Keratinocyte (primary cell): Measurements from ENCODE around the gene ELAVL1. TPM values are rescaled to one million over a fixed set of nuclear protein-coding genes. Genes with fewer than 3 reads are reported as not detected.

ENCODE experiments used
- DNase-seq: peaks from one replicate; pipeline ENCODE4 v3.0.0-alpha.2; 2011; ENCODE audit warnings: low read depth, missing footprints, low spot score
- FAIRE-seq: peaks from 2 replicates; lab custom pipeline; 2011; peaks lifted over from hg19 to GRCh38; lab: Jason Lieb, UNC
- H2AFZ ChIP-seq: 2 replicates; pipeline ENCODE4 v1.6.0; 2012; ENCODE audit warnings: low read length, control low read depth, inconsistent platforms; ENCODE audit not compliant: control insufficient read depth
- H3K27ac ChIP-seq: 2 replicates; pipeline ENCODE4 v1.5.1; 2011; ENCODE audit warnings: low read length; ENCODE audit not compliant: control insufficient read depth, insufficient read depth
- H3K27me3 ChIP-seq: 3 replicates; pipeline ENCODE4 v1.6.0; 2011; ENCODE audit warnings: low read length; ENCODE audit not compliant: control insufficient read depth, insufficient read depth; ENCODE audit errors: extremely low read depth
- H3K36me3 ChIP-seq, 2 experiments: 2 replicates in 1 of 2; 3 replicates in 1 of 2; pipeline ENCODE4 v1.5.1; 2011; ENCODE audit warnings: low read length in 2 of 2, mild to moderate bottlenecking in 1 of 2; ENCODE audit not compliant: control insufficient read depth in 2 of 2, insufficient read depth in 2 of 2; ENCODE audit errors: extremely low read depth in 1 of 2
- H3K4me1 ChIP-seq: 3 replicates; pipeline ENCODE4 v1.5.1; 2011; ENCODE audit warnings: low read length; ENCODE audit not compliant: control insufficient read depth, insufficient read depth; ENCODE audit errors: extremely low read depth
- H3K4me2 ChIP-seq: 3 replicates; pipeline ENCODE4 v1.6.0; 2011; ENCODE audit warnings: low read depth, low read length; ENCODE audit not compliant: control insufficient read depth, insufficient read depth; ENCODE audit errors: extremely low read depth
- H3K4me3 ChIP-seq, 3 experiments: fragments of 200-600 bp in 1 of 3; sonication (generic) in 1 of 3; 2 replicates in 2 of 3; 3 replicates in 1 of 3; pipeline ENCODE4 v1.5.1; 2011 to 2016; ENCODE audit warnings: low read length in 3 of 3, mild to moderate bottlenecking in 3 of 3, control low read depth in 2 of 3, inconsistent platforms in 1 of 3, low read depth in 1 of 3, mixed read lengths in 1 of 3, mixed run types in 1 of 3, moderate library complexity in 1 of 3; ENCODE audit not compliant: control insufficient read depth in 2 of 3, insufficient read depth in 2 of 3; ENCODE audit errors: extremely low read depth in 1 of 3
- H3K79me2 ChIP-seq: 2 replicates; pipeline ENCODE4 v1.6.0; 2012; ENCODE audit warnings: low read length; ENCODE audit not compliant: control insufficient read depth, insufficient read depth
- H3K9ac ChIP-seq: 3 replicates; pipeline ENCODE4 v1.6.0; 2011; ENCODE audit warnings: low read length; ENCODE audit not compliant: control insufficient read depth, insufficient read depth; ENCODE audit errors: extremely low read depth
- H3K9me1 ChIP-seq: 3 replicates; pipeline ENCODE4 v1.6.0; 2011; ENCODE audit warnings: low read length; ENCODE audit not compliant: control insufficient read depth, insufficient read depth; ENCODE audit errors: extremely low read depth
- H3K9me3 ChIP-seq: 2 replicates; pipeline ENCODE4 v1.5.1; 2012; ENCODE audit warnings: low read depth, low read length; ENCODE audit not compliant: control insufficient read depth
- H4K20me1 ChIP-seq: 3 replicates; pipeline ENCODE4 v1.6.0; 2011; ENCODE audit warnings: low read length; ENCODE audit not compliant: control insufficient read depth, insufficient read depth; ENCODE audit errors: extremely low read depth
- EZH2 ChIP-seq: IDR thresholded peaks from one replicate; pipeline ENCODE4 v1.6.1; 2012; ENCODE audit warnings: inconsistent platforms, mild to moderate bottlenecking, low read length, moderate library complexity
- dilution Hi-C: fragments of 300-500 bp; cut with MboI; formaldehyde crosslinking; loops from one replicate; pipeline ENCODE4 v1.7.0; 2020; ENCODE audit warnings: low sequenced_read_pairs; ENCODE audit not compliant: extremely low pct_ligation_motif_present
- polyA plus RNA-seq, 5 experiments: library from polyadenylated mRNA; depleted of rRNA in 3 of 5; stranded (reverse) in 3 of 5; stranded (forward) in 1 of 5; unstranded in 1 of 5; fragments of >200 nt; gene quantifications; 1 replicate in 1 of 5; 2 replicates in 3 of 5; 3 replicates in 1 of 5; pipeline versions ENCODE4 v1.2.1 to v1.2.3, GENCODE V29; 2011 to 2012; ENCODE audit warnings: missing spikeins in 2 of 5, low read depth in 1 of 5, low replicate concordance in 1 of 5
- TF ChIP-seq, protein P1 (sequence below), 3 experiments: IDR thresholded peaks in 1 of 3; conservative IDR thresholded peaks in 1 of 3; optimal IDR thresholded peaks in 1 of 3; 2 replicates in 2 of 3; 3 replicates in 1 of 3; pipeline versions ENCODE3 to v1.5.1; 2011; ENCODE audit warnings: low read length in 3 of 3, mild to moderate bottlenecking in 3 of 3, moderate library complexity in 2 of 3, control low read depth in 1 of 3, inconsistent platforms in 1 of 3; ENCODE audit not compliant: insufficient read depth in 2 of 3; ENCODE audit errors: extremely low read depth in 1 of 3

ELAVL1 gene
- polyA plus RNA-seq, 1 donor (not counting 4 experiments of a cell fraction or from before 2014, with no cell fraction given) = 46.9 TPM

DNA sequence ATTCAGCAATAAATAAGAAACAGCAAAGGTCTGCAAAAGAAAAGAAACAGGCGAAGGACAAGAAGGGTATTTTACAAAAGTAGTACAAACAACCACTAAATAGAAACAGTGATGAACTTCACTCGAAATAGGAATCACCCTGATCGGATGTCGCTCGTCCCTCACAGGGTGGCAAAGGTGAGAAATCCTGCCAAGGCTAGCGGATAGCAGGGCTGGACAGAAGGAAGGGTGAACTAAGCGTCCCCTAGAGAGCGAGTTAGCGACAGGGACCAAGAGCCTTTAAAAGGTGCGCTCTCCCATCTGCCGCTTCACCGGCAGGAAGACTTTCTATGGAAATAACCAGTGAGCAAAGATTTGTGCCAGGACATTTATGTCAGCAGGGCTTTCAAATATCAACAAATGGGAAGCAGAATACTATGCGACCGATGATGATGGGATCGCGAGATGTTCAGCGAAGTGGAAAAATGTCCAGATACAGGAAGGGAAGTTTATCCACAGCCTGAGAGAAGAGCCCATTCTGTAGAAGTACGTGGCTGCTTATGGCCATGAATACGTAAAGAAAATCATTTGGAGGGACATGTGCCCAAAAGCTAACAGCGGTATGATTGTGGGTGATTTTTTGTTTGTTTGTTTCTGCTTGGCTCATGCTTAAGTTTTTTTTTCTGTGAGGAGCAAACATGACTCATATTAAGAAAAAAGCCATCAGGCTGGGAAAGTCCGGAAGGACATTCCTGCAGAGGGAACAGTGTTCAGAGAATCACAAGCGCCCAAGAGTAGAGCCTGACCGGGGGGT, 18.9 kb downstream of the ELAVL1 start:
- H3K27ac ChIP-seq = peak overlapping the region; percentile 5

DNA sequence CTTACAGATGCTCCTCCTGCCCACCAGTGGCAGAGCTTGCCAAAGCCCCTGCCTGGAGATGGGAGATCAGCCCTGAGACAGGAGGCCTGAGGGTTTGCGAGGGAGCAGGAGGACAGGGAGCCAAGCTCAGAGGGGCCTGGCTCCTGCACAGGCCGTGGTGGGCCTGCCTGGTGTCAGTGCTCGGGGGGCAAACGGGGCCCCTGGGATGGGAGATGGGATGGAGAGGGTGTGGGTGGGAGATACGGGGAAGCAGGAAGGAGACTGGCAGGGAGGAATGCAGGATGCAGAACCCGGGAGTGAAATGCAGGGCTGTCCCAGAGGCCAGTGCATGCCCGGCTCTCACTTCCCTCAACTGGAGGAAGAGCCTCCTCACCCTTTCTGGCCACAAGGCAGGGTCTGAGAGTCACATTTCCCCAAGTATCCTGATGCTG, 19.9 kb downstream of the ELAVL1 start:
- Histone ChIP-seq H3K27ac (no peak overlapping the region), H3K4me3 (no peak overlapping the region), H3K9me3 (no peaks in the 10 kb centered on the region), H3K27me3 (no peaks in the 10 kb centered on the region), H3K9me1 (peaks cover 6% of the 10 kb centered on the region), H3K4me1 (peaks cover 61% of the 10 kb centered on the region), H3K79me2 (peaks cover 66% of the 10 kb centered on the region), H2AFZ (no peak overlapping the region), H4K20me1 (peaks cover 37% of the 10 kb centered on the region), H3K4me2 (no peak overlapping the region), H3K36me3 (peaks cover 27 to 48% of the 10 kb centered on the region in 2 experiments), H3K9ac (no peak overlapping the region)
- dilution Hi-C loops = no loop called here
- no peak for TF ChIP-seq EZH2
- TF ChIP-seq, protein P1, sequence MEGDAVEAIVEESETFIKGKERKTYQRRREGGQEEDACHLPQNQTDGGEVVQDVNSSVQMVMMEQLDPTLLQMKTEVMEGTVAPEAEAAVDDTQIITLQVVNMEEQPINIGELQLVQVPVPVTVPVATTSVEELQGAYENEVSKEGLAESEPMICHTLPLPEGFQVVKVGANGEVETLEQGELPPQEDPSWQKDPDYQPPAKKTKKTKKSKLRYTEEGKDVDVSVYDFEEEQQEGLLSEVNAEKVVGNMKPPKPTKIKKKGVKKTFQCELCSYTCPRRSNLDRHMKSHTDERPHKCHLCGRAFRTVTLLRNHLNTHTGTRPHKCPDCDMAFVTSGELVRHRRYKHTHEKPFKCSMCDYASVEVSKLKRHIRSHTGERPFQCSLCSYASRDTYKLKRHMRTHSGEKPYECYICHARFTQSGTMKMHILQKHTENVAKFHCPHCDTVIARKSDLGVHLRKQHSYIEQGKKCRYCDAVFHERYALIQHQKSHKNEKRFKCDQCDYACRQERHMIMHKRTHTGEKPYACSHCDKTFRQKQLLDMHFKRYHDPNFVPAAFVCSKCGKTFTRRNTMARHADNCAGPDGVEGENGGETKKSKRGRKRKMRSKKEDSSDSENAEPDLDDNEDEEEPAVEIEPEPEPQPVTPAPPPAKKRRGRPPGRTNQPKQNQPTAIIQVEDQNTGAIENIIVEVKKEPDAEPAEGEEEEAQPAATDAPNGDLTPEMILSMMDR (optimal IDR thresholded peaks at IDR 0.05 in 1 of 3, IDR thresholded peaks at IDR 0.05 in 1 of 3, conservative IDR thresholded peaks at IDR 0.05 in 1 of 3; ENCODE audit: extremely low read depth in 1 of 3, insufficient read depth in 2 of 3, low read length in 3 of 3) = no peak
- DNase-seq (no peak), FAIRE-seq (no peak)

More for the DNA sequence above, 18.9 kb downstream of the ELAVL1 start:
- Histone ChIP-seq H3K4me1 (peaks cover 61% of the 10 kb centered on the region), H3K9me1 (peaks cover 6% of the 10 kb centered on the region), H3K9me3 (no peaks in the 10 kb centered on the region), H3K4me3 (no peak overlapping the region), H3K4me2 (no peak overlapping the region), H3K27me3 (no peaks in the 10 kb centered on the region), H3K79me2 (peaks cover 71% of the 10 kb centered on the region), H2AFZ (no peak overlapping the region), H3K36me3 (peaks cover 31 to 59% of the 10 kb centered on the region in 2 experiments), H4K20me1 (peaks cover 37% of the 10 kb centered on the region), H3K9ac (no peak overlapping the region)
- dilution Hi-C loops = no loop called here
- FAIRE-seq (peak; percentile 57), DNase-seq (no peak)
- TF ChIP-seq EZH2 = no peak
- TF ChIP-seq, protein P1 (optimal IDR thresholded peaks at IDR 0.05 in 1 of 3, IDR thresholded peaks at IDR 0.05 in 1 of 3, conservative IDR thresholded peaks at IDR 0.05 in 1 of 3; ENCODE audit: extremely low read depth in 1 of 3, insufficient read depth in 2 of 3, low read length in 3 of 3) = no peak
